Medulla oblongata (tissue), 1 donor: ENCODE data around the gene RPL13.

Experiments used
- DNase-seq: peaks from one replicate; pipeline ENCODE4 v3.0.0-alpha.2; 2015; ENCODE audit errors: extremely low spot score

The RPL13 gene

GRCh38 chr16:89596957-89597649 lies 36.6 kb downstream of the RPL13 start:
- no peak for DNase-seq

GRCh38 chr16:89598199-89598598 lies 37.7 kb downstream of the RPL13 start:
- no peak for DNase-seq

- DNase-seq, result no peak
These were observed 39.0 kb downstream of the RPL13 start for GRCh38 chr16:89599451-89599858.

GRCh38 chr16:89599902-89600301 lies 39.4 kb downstream of the RPL13 start:
- no peak for DNase-seq

GRCh38 chr16:89600427-89600826 lies 39.9 kb downstream of the RPL13 start:
- no peak for DNase-seq

GRCh38 chr16:89600956-89601355 lies 40.5 kb downstream of the RPL13 start:
- DNase-seq, result no peak

GRCh38 chr16:89601906-89602272 lies 41.4 kb downstream of the RPL13 start:
- no peak for DNase-seq

GRCh38 chr16:89602273-89602951 lies 41.9 kb downstream of the RPL13 start:
- no peak for DNase-seq

- DNase-seq, result no peak
These were observed 42.6 kb downstream of the RPL13 start for GRCh38 chr16:89602952-89603590.

- no peak for DNase-seq
These were observed 44.3 kb downstream of the RPL13 start for GRCh38 chr16:89604764-89605163.

- DNase-seq, result no peak
These were observed 44.9 kb downstream of the RPL13 start for GRCh38 chr16:89605186-89605970.

GRCh38 chr16:89606006-89606405 lies 45.5 kb downstream of the RPL13 start:
- DNase-seq, result no peak

- no peak for DNase-seq
These were observed 47.0 kb downstream of the RPL13 start for GRCh38 chr16:89607453-89607852.

GRCh38 chr16:89607937-89608740 lies 47.7 kb downstream of the RPL13 start:
- no peak for DNase-seq

- DNase-seq, result no peak
These were observed 49.6 kb downstream of the RPL13 start for GRCh38 chr16:89610108-89610453.

GRCh38 chr16:89612415-89613166 lies 52.1 kb downstream of the RPL13 start:
- no peak for DNase-seq

GRCh38 chr16:89613231-89613953 lies 52.9 kb downstream of the RPL13 start, which contains the start of gene DPEP1:
Gene DPEP1 (plus strand): TSS chr16:89613642. CDS start chr16:89630411, 16,769 bp downstream.
- no peak for DNase-seq

- no peak for DNase-seq
These were observed 53.5 kb downstream of the RPL13 start for GRCh38 chr16:89613954-89614459.
